ENCODE data around the gene PLEKHB2. TPM values are rescaled to one million over a fixed set of nuclear protein-coding genes. Genes with fewer than 3 reads are reported as not detected.

PLEKHB2 gene
- total RNA-seq, 1 donor from 2014 or later: 57.7 TPM

DNA sequence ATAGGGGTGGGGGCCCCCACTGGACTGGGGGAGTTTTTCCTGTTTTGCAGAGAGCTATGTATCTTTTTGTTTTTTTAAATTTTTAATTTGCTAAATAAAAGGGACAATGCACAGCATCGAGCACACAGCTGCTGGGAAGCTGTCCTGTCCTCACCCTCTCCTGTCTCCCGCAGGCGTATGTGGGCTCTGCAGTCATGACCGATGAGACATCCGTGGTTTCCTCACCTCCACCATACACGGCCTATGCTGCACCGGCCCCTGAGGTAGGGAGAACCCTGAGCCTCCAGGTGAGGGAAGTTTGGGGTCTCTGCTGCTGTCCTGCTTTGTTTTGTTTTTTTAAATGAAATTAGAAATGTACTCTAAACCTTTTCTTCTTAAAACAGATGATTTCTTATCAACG, 27.6 kb downstream of the PLEKHB2 start:
- peaks cover 26% of the 10 kb centered on the region for H3K36me3 Mint-ChIP-seq (ENCODE audit: low read depth)
- peak; percentile 44 for DNase-seq (ENCODE audit: low spot score)
- no peaks in the 10 kb centered on the region for H3K9me3 Mint-ChIP-seq (ENCODE audit: low read depth)

DNA sequence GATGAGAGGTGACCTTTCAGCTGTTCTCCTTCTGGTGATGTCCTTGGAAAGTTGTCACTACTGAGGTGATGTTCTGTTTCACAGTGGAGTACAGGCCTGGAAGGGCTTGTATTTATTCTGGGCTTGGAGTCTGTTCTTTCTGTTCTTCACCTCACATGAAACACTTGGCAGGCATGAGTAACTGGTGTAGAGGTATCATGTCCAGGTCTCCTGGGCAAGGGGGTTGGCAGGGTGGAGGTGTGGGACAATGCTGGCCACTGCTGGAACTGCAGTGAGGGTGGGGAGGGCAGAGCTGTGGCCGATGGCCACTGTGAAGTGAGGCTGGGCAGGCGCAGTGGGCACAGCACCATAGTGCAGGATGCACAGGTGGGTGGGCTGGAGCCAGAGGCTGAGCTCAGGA, 35.4 kb downstream of the PLEKHB2 start:
- H3K36me3 Mint-ChIP-seq (ENCODE audit: low read depth): peaks cover 26% of the 10 kb centered on the region

More for the DNA sequence above, 27.6 kb downstream of the PLEKHB2 start:
- TF ChIP-seq, protein P1, sequence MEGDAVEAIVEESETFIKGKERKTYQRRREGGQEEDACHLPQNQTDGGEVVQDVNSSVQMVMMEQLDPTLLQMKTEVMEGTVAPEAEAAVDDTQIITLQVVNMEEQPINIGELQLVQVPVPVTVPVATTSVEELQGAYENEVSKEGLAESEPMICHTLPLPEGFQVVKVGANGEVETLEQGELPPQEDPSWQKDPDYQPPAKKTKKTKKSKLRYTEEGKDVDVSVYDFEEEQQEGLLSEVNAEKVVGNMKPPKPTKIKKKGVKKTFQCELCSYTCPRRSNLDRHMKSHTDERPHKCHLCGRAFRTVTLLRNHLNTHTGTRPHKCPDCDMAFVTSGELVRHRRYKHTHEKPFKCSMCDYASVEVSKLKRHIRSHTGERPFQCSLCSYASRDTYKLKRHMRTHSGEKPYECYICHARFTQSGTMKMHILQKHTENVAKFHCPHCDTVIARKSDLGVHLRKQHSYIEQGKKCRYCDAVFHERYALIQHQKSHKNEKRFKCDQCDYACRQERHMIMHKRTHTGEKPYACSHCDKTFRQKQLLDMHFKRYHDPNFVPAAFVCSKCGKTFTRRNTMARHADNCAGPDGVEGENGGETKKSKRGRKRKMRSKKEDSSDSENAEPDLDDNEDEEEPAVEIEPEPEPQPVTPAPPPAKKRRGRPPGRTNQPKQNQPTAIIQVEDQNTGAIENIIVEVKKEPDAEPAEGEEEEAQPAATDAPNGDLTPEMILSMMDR (IDR thresholded peaks at IDR 0.05): no peak
- Mint-ChIP-seq H3K4me1 (ENCODE audit: low read depth) (no peaks in the 10 kb centered on the region), H3K27me3 (ENCODE audit: low read depth) (no peaks in the 10 kb centered on the region), H3K27ac (ENCODE audit: unreplicated experiment) (no peak overlapping the region), H3K4me3 (ENCODE audit: unreplicated experiment) (no peak overlapping the region)

DNA sequence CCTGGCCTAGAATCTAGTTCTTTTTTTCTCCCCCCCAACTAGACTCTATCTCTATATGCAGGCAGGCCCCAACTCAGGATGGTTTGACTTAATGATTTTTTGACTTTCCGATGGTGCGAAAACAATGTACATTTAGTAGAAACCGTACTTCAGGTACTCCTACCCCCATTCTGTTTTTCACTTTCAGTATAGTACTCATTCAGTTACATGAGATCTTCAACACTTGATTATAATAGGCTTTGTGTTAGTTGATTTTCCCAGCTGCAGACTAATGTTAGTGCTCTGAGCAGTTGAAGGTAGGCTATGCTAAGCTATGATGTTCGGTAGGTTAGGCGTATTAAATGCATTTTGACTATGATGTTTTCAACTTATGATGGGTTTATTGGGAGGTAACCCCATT, 37.7 kb downstream of the PLEKHB2 start:
- Mint-ChIP-seq H3K36me3 (ENCODE audit: low read depth) (peaks cover 22% of the 10 kb centered on the region), H3K4me3 (ENCODE audit: unreplicated experiment) (no peak overlapping the region), H3K4me1 (ENCODE audit: low read depth) (no peaks in the 10 kb centered on the region), H3K27me3 (ENCODE audit: low read depth) (no peaks in the 10 kb centered on the region), H3K27ac (ENCODE audit: unreplicated experiment) (no peak overlapping the region), H3K9me3 (ENCODE audit: low read depth) (no peaks in the 10 kb centered on the region)
- TF ChIP-seq, protein P1 (IDR thresholded peaks at IDR 0.05): no peak
- no peak for DNase-seq (ENCODE audit: low spot score)

More for the DNA sequence above, 35.4 kb downstream of the PLEKHB2 start:
- DNase-seq (ENCODE audit: low spot score): no peak
- Mint-ChIP-seq H3K27ac (ENCODE audit: unreplicated experiment) (no peak overlapping the region), H3K27me3 (ENCODE audit: low read depth) (no peaks in the 10 kb centered on the region), H3K9me3 (ENCODE audit: low read depth) (no peaks in the 10 kb centered on the region), H3K4me1 (ENCODE audit: low read depth) (no peaks in the 10 kb centered on the region), H3K4me3 (ENCODE audit: unreplicated experiment) (no peak overlapping the region)
- TF ChIP-seq, protein P1 (IDR thresholded peaks at IDR 0.05): no peak

DNA sequence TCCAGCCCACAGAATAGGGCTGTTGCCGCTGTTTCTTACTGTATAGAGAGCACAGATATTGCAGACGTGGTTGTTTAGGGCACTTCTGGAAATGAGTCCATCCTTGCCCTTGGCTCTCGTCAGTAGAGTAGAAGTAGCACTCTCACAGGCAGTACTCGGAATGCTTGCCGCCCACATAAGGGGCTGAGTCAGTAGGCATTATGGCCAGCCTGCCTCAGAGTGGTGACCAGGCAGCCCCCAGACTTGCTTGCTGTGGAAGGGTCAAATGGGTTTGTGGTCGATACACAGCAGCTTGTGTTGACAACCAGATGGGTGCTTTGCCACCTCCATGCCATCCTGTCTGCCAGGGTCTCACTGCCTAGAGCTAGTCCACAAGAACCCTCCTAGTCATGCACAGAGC, 38.7 kb downstream of the PLEKHB2 start:
- no peaks in the 10 kb centered on the region for H3K27me3 Mint-ChIP-seq (ENCODE audit: low read depth)
- H3K27ac Mint-ChIP-seq (ENCODE audit: unreplicated experiment): no peak overlapping the region
- H3K9me3 Mint-ChIP-seq (ENCODE audit: low read depth): no peaks in the 10 kb centered on the region
- H3K4me1 Mint-ChIP-seq (ENCODE audit: low read depth): no peaks in the 10 kb centered on the region
- peaks cover 22% of the 10 kb centered on the region for H3K36me3 Mint-ChIP-seq (ENCODE audit: low read depth)
- no peak for DNase-seq (ENCODE audit: low spot score)
- H3K4me3 Mint-ChIP-seq (ENCODE audit: unreplicated experiment): no peak overlapping the region
- TF ChIP-seq, protein P1 (IDR thresholded peaks at IDR 0.05): no peak

DNA sequence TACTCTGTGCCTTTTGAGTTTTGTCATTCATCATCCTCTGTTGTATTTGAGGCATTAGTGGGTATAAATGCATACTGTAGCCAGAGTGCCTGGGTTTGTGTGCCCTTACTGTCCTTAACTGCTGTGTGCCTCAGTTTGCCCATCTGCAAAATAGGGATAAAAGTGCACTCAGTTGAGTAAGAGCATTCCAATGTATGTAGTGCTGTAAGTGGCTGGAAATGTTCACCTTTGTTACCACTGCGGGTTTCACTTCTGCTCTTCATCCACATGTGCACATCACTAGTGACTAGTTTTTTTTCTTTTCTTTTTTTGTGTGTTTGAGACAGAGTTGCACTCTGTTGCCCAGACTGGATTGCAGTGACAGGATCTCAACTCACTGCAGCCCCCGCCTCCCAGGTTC, 39.9 kb downstream of the PLEKHB2 start:
- TF ChIP-seq, protein P1 (IDR thresholded peaks at IDR 0.05): no peak
- DNase-seq (ENCODE audit: low spot score): no peak
- H3K27me3 Mint-ChIP-seq (ENCODE audit: low read depth): no peaks in the 10 kb centered on the region
- no peak overlapping the region for H3K4me3 Mint-ChIP-seq (ENCODE audit: unreplicated experiment)
- H3K27ac Mint-ChIP-seq (ENCODE audit: unreplicated experiment): no peak overlapping the region
- H3K9me3 Mint-ChIP-seq (ENCODE audit: low read depth): no peaks in the 10 kb centered on the region
- peaks cover 18% of the 10 kb centered on the region for H3K36me3 Mint-ChIP-seq (ENCODE audit: low read depth)
- no peaks in the 10 kb centered on the region for H3K4me1 Mint-ChIP-seq (ENCODE audit: low read depth)

Data from chondrocyte (in vitro differentiated cells).